SH-SY5Y (cell line): ENCODE data around the gene TNFRSF1A.

ENCODE experiments used
- GATA2 ChIP-seq: IDR thresholded peaks from 2 replicates; pipeline ENCODE4 v1.6.1; 2011; ENCODE audit warnings: mild to moderate bottlenecking, low read depth, low read length
- GATA3 ChIP-seq: IDR thresholded peaks from 2 replicates; pipeline ENCODE4 v1.6.1; 2011; ENCODE audit warnings: low read depth, mild to moderate bottlenecking, low read length, moderate library complexity

GRCh38 chr12:6323340-6323994, 18.4 kb downstream of the TNFRSF1A start:
- TF ChIP-seq GATA2, result no peak
- no peak for TF ChIP-seq GATA3
